ENCODE data around the gene PNMA6F.
"Not testable (repeated sequence)": the region's sequence is repeated elsewhere in the genome, so short reads cannot be mapped to it uniquely, and the experiment has no call there.

The PNMA6F gene

DNA sequence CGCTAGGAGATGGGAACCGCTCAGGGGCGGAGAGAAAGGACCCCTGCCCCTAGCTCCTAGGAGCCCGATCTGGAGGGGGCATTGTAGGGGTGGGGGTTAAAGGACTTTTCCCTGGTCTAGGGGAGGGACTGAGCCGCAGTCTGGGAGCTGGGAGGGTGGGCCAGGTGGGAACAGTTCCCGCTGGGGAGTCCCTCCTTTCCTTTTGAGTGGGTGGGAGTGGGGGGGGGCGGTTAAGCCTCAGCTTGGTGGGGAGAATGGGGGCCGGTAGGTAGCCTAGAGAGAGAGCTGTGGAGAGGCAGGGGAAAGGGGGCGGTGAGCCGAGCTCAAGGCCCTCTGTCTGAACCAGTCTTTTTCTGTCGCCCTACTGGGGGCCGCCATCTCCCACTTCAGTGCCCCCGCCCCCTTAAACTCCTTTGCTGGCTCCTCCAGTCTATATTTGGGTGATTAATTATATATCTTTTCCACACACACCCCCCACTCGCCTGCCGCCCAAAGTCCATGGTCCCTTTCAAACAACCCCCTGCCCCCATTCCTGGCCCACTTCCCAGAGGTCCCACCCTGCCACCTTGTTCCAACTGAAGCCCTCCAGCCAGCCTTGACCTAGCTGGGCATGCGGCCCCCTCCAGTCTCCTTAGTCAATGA lies 13.2 kb upstream of the PNMA6F start:
- no peak for DNase-seq

DNA sequence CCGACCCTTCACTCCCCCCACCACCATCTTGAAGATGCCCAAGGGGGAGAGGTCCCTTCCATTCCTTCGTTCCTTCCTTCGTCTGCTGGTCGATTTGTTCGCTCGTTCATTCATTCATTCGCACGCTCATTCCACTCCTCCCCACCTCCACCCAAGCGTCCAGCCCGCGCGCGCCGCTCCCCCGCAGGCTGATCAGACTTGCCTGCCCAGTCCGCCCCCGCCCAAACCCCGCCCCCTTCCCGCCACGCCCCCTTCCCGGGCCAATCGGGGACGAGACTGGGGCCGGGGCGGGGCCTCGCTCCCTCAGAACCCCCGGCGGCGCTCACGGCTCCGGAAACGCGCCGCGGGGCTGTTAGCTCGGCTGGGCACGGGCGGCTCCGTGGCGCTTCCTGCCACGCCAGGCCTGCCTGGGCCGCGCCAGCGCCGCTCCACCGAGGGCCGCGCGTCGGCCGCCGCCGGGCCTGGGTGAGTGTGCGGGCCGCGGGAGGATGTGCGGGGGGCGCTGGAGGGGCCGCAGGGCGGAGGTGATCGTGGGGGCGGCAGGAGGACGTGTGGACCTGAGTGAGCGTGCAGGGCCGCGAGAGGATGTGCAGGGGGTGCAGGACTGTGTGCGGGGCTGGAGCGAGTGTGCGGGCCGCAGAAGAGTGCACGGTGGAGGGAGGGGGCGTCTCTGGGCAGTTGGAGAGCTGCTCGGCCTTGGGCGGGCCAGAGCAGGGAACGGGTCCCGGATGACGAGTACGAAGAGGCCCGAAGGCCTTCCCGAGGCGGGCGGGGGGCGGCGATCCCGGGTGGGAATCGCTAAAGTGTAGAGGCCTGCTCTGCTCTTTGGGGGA lies 12.5 kb upstream of the PNMA6F start, which contains the start of gene ZNF275:
TSS of gene ZNF275 (plus strand) at position 333 of the 833 bp plus-strand sequence. CDS start 2,527 bp downstream, outside the sequence.
- peak; percentile 75 for DNase-seq

DNA sequence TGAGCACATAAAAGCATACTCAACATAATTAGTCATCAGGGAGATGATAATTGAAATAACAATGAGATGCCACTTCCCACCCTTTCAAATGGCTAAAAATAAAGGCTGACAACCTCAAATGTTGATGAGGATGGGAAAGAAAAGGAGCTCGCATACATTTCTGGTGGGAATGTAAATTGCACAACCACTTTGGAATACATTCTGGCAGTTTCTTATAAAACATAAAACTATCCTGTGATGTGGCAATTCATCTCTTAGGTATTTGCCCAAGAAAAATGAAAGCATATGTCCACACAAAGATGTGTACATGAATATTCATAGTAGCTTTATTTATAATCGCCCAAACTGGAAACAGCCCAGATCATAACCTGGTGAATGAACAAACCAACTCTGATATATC lies 11.7 kb upstream of the PNMA6F start:
- no peak for DNase-seq

GRCh38 chrX:153327561-153327960 lies 6.0 kb upstream of the PNMA6F start:
- DNase-seq, result no peak

GRCh38 chrX:153320555-153321184 lies 897 bp downstream of the PNMA6F start:
- no peak for DNase-seq

GRCh38 chrX:153320047-153320443 lies 1.5 kb downstream of the PNMA6F start:
- not testable (repeated sequence) for DNase-seq

GRCh38 chrX:153319295-153320046 lies 2.1 kb downstream of the PNMA6F start:
- no peak for DNase-seq

DNA sequence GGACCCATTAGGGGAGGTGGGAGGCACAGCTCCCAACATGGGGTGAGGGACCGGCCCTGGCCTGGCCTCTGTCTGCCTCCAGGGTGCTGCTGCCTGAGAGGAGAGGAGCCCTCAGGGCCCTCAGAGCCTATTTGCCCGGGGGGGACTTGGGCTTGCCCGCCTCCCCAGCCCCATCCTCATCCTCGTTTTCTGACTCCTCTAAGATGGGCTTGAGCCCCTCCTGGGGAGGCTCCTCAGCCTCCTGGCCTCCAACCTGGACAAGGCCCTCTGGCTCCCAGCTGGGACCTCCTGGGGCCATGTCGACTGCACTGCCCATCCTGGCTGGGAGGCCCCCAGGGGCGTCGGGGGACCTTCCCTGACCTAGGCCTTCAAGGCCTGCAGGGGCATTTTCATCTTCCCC lies 2.8 kb downstream of the PNMA6F start:
- DNase-seq, result no peak

- DNase-seq, result no peak
Observed at GRCh38 chrX:153317996-153318722, 3.4 kb downstream of the PNMA6F start.

DNA sequence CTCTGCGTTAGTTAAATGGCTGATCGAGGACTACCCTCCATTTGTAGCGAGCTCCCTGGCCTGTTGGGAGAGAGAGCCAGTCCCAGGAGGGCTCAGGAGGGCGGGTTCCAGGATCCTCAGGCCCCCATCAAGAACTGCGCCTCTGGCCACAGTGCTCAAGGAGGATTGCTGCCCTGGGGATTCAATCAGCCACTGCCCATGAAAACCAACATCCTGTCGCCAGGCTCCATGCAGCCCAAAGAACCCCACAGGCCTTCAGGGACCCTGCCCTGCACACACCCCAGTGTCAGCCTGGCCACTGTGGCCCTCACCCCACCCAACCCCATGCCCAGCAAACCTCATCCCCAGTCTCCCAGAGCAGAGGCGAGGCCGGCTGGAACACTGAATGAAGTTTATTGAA lies 4.3 kb downstream of the PNMA6F start:
- no peak for DNase-seq

DNA sequence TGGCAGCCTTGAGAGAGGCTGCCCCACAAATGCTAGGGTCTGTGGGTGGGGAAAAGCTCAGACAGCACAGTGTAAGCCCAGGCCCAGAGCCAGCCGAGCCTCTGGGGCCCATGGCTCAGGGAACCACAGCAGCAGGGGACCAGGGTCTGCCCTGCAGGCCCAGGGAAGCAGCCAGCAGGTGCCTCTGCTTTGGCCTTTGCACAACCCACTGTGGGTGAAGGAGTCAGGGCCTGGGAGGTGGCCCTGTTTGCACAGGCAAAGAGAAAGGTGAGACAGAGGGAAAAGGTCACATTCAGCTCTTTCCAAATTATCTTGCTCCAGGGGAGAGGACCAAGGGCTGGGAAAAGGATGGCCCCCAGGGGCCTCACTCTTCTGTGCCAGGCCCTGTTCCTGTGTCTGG lies 8.7 kb downstream of the PNMA6F start:
- no peak for DNase-seq

DNA sequence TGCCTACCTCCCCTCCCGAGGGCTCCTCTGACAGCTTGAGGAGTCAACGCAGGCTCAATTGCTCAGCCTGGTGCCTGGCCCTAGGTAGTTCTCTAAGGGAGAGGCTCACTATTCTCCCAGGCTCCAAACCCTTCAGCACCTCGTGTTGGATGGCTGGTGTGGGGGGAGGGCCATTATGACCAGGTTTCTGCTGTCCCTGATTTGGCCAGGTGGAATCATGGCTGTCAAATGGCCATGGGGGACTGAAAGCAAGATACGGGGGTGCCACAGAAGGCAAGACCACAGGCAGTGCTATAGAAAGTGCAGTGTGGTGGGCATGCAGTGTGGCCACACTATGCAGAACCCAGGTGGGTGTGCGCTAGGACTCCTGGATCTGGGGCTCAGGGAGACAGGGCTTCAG lies 9.5 kb downstream of the PNMA6F start:
- no peak for DNase-seq

DNA sequence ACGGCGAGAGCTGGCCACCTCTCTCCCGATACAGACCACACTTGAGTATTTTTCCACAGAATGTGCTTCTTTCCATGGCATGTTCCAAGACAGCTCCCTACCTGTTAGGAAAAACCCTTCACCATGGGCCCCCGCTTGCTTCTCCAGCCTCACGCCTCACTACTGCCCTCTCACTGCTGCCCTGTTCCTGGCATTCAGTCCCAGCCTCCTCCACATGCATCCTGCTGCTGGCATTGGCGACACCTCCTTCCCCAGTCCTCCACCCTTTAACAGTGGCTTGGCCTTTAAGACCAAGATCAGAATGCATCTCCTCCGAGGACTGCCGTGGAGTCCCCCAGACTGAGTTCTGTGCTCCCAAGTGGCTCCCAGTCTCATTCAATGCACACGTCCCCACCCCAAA lies 10.7 kb downstream of the PNMA6F start:
- DNase-seq, result no peak

DNA sequence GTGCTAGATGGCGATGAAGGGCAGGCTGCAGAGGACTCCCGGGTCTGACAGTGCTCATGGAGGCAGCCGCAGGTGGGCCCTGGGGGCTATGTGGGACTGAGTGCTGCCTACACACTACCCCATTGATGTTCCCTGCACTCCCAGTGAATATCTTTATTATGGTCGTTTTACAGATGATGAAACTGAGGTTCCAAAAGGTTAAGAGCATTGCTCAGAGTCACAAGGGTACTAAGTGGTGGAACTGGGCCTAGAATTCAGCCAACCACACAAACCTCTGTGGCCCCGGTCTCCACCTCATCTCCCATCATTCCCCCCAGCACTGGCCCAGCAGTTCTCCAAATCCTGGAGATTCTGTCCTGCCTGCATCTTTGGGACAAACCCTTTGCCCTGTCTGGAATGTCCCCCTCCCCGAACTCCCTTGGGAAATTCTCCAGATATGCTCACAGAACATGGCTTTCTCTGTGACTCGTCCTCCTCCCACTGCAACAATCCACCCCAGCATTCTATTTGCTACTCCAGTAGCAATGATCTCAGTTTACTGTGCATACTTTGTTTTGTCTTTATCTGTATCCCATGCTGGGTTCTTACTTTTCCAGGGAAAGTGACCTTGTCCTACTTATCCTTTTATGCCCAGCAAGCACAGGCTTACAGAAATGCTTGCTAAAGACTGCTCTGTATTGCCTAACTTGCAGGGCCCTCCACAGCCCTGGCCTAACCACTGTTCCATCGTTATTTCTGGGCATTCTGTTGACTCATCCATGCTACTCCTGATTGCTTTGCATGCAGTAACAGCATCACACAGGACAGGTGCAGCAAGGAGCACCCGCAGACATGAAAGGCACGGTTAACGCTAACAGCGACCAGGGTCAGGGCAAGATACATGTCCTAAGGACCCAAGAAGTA lies 14.0 kb downstream of the PNMA6F start:
- DNase-seq, result no peak

DNA sequence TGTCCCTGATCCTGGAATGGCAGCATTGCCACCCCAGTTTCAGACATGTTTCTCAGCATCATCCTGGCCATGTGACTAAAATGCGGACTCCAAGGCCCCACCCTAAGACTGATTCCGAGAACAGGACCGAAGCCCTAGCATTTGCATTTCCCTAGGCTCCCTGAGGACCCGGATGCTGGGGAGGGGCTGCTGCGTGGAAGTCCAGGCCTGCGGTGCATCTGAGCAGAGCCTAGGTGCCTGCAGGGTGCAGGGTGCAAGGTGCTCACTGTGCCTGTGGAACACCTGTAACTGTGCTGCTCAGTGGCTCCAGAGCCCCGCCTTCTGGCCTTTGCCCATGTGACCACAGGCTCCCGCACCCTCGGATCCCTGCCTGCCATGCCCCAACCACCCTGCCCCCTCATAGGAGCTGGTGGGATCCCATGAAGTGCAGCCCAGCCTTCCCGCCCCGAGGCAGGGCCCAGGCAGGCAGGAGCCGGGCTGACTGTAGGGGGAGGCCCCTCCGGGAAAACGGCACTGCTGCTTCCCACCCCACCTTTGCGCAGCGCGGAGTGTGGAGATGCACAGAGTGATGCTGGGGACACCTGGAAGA lies 14.9 kb downstream of the PNMA6F start:
- no peak for DNase-seq

- DNase-seq, result no peak
Observed at GRCh38 chrX:153305972-153306371, 15.6 kb downstream of the PNMA6F start.

- no peak for DNase-seq
Observed at GRCh38 chrX:153304988-153305736, 16.4 kb downstream of the PNMA6F start.

GRCh38 chrX:153303276-153304262 lies 18.0 kb downstream of the PNMA6F start:
- no peak for DNase-seq

DNA sequence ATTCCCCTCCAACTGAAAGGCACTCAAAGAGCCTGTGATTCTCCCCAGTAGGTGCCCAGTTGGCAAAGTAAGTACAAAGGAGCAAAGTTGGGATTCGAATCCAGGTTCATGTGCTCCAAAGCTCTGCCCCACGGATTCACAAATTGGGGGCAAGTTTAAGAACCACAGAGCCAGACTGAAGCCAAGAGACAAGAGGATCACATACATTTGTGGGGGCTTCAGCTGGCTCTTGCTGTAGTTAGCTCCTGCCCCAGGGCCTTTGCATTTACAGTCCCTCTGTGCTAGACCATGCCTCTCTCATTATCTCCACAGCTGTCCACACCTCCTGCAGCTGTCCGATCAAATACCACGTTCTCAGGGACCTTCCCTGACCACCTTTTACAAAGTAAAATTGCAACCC lies 18.8 kb downstream of the PNMA6F start:
- no peak for DNase-seq
